AG09319 (cell line): ENCODE results near the gene NUBPL.
"Not testable (repeated sequence)": the region's sequence is repeated elsewhere in the genome, so short reads cannot be mapped to it uniquely, and the experiment has no call there.

Source experiments
- DNase-seq: peaks from one replicate; pipeline ENCODE4 v3.0.0-alpha.2; 2010; ENCODE audit warnings: low read depth; ENCODE audit errors: extremely low read depth
- CTCF ChIP-seq: IDR thresholded peaks from 2 replicates; pipeline ENCODE4 v1.5.1; 2011; ENCODE audit warnings: low read depth, mild to moderate bottlenecking, inconsistent platforms, low read length, moderate library complexity

NUBPL gene

DNA sequence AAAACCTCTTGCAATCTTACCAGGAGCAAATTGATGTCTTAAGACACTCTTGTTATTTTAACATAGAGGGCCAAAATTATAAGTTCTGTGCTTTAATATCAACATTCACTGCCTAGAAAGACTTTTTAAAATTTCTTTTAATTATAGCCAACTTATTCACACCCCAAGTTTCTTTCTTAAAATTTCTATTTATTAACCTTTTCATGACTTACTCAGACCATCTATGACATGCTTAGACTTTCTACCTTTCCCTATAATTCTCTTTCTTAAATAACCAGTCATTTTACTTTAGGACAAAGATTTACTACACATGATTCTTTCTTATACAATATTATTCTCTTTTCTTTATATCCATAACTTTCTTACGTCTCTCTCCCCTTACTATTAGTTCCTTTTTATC lies 220.4 kb downstream of the NUBPL start:
- TF ChIP-seq CTCF = no peak
- no peak for DNase-seq

DNA sequence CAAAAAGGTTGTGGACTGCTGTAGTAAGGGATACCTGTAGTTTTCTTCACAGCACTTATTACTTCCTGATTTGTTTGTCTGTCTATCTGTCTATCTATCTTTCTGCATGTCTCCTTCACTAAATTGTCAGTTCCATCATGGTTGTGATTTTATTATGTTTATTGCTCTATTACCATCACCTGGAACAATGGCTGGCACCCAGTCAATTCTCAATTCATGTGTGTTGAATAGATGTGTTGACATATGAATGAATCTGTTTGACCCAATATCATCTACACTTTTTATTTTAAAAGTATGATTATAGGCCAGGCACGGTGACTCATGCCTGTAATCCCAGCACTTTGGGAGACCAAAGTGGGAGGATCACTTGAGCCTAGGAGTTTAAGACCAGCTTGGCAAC lies 224.4 kb downstream of the NUBPL start:
- no peak for DNase-seq
- no peak for TF ChIP-seq CTCF

GRCh38 chr14:31787377-31787776 lies 226.2 kb downstream of the NUBPL start:
- no peak for TF ChIP-seq CTCF
- no peak for DNase-seq

GRCh38 chr14:31788340-31788739 lies 227.1 kb downstream of the NUBPL start:
- TF ChIP-seq CTCF = no peak
- no peak for DNase-seq

GRCh38 chr14:31792726-31793125 lies 231.5 kb downstream of the NUBPL start:
- no peak for TF ChIP-seq CTCF
- no peak for DNase-seq

DNA sequence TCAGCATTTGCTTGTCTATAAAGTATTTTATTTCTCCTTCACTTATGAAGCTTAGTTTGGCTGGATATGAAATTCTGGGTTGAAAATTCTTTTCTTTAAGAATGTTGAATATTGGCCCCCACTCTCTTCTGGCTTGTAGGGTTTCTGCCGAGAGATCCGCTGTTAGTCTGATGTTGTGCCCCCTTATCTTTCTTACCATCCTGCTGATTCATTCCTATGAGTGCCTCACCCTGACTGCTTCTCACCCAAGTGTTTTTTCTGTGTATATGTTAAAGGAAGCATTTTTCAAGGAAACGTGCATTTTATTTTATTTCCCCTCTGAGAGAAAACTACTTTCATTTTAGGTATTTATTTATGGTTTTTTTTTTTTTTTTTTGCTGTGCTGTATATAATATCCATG lies 236.7 kb downstream of the NUBPL start:
- DNase-seq = not testable (repeated sequence)

DNA sequence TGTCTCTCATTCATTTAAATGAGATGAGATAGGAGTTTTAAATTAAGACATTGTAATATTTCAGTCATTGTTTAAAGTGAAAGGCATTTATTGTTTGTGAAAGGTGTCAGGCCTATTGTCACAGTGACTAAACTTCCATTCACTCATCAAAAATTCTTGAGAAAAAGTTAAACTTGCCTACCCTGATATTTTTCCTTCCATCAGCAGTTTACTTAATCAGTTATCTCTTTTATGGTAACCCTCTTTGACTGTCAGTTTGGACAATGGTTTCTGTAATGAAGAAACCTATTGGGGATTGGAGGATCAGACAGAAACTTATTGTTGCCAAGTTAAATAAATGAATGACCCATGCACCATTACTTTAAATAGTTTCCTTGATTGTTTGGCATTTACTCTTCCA lies 241.6 kb downstream of the NUBPL start:
- DNase-seq = no peak
- no peak for TF ChIP-seq CTCF

- TF ChIP-seq CTCF = no peak
- no peak for DNase-seq
Observed at GRCh38 chr14:31806249-31806648, 245.0 kb downstream of the NUBPL start.

GRCh38 chr14:31811693-31812628 lies 250.8 kb downstream of the NUBPL start:
- not testable (repeated sequence) for DNase-seq

- not testable (repeated sequence) for DNase-seq
Observed at GRCh38 chr14:31813724-31814490, 252.7 kb downstream of the NUBPL start.
